SK-N-SH (cell line): Measurements from ENCODE around the gene ESRRG.

Source experiments
- CHD2 ChIP-seq: fragments of 150-350 bp; IDR thresholded peaks from 2 replicates; pipeline ENCODE4 v1.6.1; 2018; ENCODE audit warnings: low read length; ENCODE audit not compliant: partially characterized antibody
- FOXM1 ChIP-seq: IDR thresholded peaks from 2 replicates; pipeline ENCODE4 v1.4.0; 2012; ENCODE audit warnings: low read depth, mild to moderate bottlenecking
- NRF1 ChIP-seq: IDR thresholded peaks from 2 replicates; pipeline ENCODE4 v1.6.1; 2012; ENCODE audit warnings: low read depth, mild to moderate bottlenecking, low read length
- POLR2AphosphoS5 ChIP-seq: IDR thresholded peaks from 2 replicates; pipeline ENCODE4 v1.6.1; 2012; ENCODE audit warnings: low read depth, low read length
- REST ChIP-seq: IDR thresholded peaks from 2 replicates; pipeline ENCODE4 v1.6.1; 2012; ENCODE audit warnings: mild to moderate bottlenecking, low read depth, low read length, moderate library complexity
- RXRA ChIP-seq: IDR thresholded peaks from 2 replicates; pipeline ENCODE4 v1.4.0; 2012; ENCODE audit warnings: low read depth, mild to moderate bottlenecking, borderline replicate concordance
- SIN3A ChIP-seq: IDR thresholded peaks from 2 replicates; pipeline ENCODE4 v1.6.1; 2012; ENCODE audit warnings: low read depth, mild to moderate bottlenecking, low read length, moderate library complexity, borderline replicate concordance
- SMC3 ChIP-seq: IDR thresholded peaks from 2 replicates; pipeline ENCODE4 v1.6.1; 2012; ENCODE audit warnings: low read depth, low read length, improper control_type of control experiment
- TAF1 ChIP-seq: IDR thresholded peaks from 2 replicates; pipeline ENCODE4 v1.6.1; 2012; ENCODE audit warnings: low read depth, mild to moderate bottlenecking, low read length, moderate library complexity, borderline replicate concordance
- USF2 ChIP-seq: fragments of 150-350 bp; IDR thresholded peaks from 2 replicates; pipeline ENCODE4 v1.6.1; 2017; ENCODE audit warnings: antibody characterized with exemption, low read length, low read depth, borderline replicate concordance
- TF ChIP-seq, protein P1 (sequence below): fragments of 200-600 bp; sonication (generic); IDR thresholded peaks from 2 replicates; pipeline ENCODE4 v1.6.1; 2017; ENCODE audit warnings: antibody characterized with exemption, mild to moderate bottlenecking, moderate library complexity
- TF ChIP-seq, protein P2 (sequence below): IDR thresholded peaks from 2 replicates; pipeline ENCODE4 v1.4.0; 2012; ENCODE audit warnings: low read depth

DNA sequence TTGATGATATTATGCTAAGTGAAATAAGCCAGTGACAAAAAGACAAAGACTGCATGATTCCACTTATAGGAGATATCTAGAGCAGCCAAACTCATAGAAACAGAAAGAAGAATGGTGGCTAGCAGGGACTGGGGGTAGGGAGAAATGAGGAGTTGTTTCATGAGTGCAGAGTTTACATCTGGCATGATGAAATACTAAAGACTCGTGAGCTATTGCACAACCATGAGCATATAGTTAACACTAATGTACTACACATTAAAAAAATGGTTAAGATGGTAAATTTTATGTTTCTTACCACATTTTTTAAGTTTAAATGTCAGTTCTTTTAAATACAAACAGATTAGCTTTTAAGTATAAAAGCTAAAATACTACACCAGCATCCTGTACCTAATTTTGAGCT is 57.8 kb downstream of the ESRRG start:
- TF ChIP-seq, protein P1, sequence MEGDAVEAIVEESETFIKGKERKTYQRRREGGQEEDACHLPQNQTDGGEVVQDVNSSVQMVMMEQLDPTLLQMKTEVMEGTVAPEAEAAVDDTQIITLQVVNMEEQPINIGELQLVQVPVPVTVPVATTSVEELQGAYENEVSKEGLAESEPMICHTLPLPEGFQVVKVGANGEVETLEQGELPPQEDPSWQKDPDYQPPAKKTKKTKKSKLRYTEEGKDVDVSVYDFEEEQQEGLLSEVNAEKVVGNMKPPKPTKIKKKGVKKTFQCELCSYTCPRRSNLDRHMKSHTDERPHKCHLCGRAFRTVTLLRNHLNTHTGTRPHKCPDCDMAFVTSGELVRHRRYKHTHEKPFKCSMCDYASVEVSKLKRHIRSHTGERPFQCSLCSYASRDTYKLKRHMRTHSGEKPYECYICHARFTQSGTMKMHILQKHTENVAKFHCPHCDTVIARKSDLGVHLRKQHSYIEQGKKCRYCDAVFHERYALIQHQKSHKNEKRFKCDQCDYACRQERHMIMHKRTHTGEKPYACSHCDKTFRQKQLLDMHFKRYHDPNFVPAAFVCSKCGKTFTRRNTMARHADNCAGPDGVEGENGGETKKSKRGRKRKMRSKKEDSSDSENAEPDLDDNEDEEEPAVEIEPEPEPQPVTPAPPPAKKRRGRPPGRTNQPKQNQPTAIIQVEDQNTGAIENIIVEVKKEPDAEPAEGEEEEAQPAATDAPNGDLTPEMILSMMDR: no peak
- no peak for TF ChIP-seq RXRA
- TF ChIP-seq SIN3A: no peak
- TF ChIP-seq SMC3: no peak
- no peak for TF ChIP-seq NRF1
- no peak for TF ChIP-seq TAF1
- no peak for TF ChIP-seq POLR2AphosphoS5
- no peak for TF ChIP-seq REST
- TF ChIP-seq FOXM1: no peak
- TF ChIP-seq CHD2: no peak
- TF ChIP-seq, protein P2, sequence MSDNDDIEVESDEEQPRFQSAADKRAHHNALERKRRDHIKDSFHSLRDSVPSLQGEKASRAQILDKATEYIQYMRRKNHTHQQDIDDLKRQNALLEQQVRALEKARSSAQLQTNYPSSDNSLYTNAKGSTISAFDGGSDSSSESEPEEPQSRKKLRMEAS: no peak
- TF ChIP-seq USF2: no peak
